ENCODE data around the gene SRP14.
"Not testable (repeated sequence)": the region's sequence is repeated elsewhere in the genome, so short reads cannot be mapped to it uniquely, and the experiment has no call there.

The SRP14 gene, protein sequence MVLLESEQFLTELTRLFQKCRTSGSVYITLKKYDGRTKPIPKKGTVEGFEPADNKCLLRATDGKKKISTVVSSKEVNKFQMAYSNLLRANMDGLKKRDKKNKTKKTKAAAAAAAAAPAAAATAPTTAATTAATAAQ

DNA sequence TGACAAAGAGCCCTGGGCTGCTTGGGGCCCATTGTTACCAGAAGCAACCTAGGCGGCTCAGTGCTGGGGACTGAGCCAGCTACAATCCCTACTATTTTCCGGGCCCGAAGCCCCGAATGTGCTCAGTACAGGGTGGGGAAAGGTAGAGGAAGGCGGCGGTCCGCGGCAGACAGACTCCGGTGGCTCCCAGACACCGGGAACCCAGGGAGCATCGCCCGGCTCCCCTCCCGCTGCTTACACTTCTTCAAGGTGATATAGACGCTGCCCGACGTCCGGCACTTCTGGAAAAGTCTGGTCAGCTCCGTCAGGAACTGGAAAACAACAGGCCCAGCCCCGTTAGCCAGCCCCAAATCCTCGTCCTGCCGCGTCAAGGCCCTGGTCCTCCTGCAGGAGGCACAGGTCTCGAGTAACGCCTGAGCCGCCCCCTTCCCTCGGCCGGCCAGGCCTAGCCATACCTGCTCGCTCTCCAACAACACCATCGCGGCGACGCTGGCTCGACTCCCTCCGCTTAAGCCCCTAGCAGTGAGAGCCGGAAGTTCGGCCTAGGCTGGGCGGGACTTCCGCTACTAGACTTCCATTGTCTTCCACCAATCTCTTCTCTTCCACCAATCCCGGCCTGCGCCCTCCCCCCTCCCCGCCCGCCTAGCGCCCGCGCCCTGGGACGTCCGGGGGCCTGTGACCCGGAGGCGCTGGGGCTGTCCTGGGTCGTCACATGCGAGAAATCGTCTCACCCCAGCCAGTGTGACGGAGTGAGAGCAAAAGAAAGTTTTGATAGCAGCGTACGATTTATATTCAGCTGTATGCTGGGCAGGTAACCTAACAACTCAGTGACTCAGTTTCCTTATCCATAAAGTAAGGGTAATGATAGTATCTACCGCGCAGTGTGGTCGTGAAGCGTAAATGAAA lies at the start of gene SRP14:
SRP14 (minus strand) TSS at position 544 of the 906 bp plus-strand sequence; CDS start at position 479, 65 bp downstream.
- DNase-seq (ENCODE audit: low read depth in 2 of 2) = peak; percentile 85 to 91

DNA sequence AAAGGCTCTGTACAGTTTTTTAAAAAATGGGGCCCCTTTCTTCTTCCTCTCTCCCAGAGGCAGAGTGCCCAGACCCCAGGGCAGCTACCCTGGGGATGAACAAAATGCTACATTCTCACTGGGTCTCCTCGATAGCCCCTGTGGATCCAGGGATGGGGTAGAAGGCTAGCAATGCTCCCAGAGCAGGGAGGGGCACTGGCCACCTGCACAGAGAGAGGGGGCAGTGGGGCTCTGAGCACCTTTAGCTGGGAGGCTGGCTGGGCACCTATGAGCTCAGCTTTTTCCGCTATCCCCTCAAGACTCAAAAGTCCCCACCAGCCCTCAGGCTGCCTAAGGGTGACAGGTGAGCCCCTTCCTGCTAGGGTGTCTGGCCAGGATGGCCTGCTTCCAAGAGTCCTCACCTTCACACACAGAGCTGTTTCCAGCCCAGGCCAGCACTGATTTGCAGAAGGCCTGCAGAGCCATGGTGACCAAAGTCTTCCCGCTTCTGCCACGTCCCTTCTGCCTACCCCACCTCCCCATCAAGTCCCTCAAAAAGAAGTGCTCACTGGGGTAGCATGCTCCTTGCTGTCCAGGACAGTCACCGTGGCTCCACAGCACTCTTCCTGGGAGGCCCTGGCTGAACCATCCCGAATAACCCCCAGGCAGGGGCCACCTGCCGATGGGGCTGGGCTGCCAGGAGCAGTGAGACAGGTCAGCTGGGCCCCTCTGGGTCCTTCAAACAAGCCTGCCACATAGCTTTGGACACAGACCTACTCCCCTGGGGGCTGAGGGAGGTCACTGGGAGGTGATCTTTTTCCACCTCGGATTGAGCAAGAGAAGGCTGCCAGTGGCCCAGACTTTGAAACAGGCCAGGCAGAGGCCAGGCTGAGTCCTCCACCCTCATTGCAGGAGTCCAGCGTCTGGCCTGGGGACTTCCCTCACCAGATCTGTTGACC lies 49.3 kb upstream of the SRP14 start:
- DNase-seq (ENCODE audit: low read depth in 2 of 2) = no peak

GRCh38 chr15:40087068-40087810 lies 48.3 kb upstream of the SRP14 start:
- DNase-seq (ENCODE audit: low read depth in 2 of 2) = no peak

DNA sequence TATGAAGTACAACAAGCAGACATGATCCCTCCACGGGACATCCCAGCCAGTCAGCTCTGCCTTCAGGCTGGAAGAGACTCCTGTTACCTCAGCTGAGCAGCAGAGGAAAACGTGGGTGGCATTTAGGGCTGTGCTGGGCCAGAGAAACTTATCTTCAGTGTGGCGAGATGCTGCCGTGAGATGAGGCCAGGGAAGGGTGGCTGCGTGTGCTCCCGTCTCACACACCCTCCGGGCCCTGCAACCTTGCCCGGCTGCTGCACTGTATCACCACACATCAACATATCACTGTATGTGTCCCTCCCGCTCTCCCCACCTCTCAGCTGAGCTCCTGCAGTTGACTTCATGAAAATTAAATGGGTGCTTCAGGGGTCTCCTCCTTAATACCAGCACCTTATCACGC lies 46.3 kb upstream of the SRP14 start:
- no peak for DNase-seq (ENCODE audit: low read depth in 2 of 2)

- no peak for DNase-seq (ENCODE audit: low read depth in 2 of 2)
Measured at GRCh38 chr15:40084650-40085049, 45.7 kb upstream of the SRP14 start.

DNA sequence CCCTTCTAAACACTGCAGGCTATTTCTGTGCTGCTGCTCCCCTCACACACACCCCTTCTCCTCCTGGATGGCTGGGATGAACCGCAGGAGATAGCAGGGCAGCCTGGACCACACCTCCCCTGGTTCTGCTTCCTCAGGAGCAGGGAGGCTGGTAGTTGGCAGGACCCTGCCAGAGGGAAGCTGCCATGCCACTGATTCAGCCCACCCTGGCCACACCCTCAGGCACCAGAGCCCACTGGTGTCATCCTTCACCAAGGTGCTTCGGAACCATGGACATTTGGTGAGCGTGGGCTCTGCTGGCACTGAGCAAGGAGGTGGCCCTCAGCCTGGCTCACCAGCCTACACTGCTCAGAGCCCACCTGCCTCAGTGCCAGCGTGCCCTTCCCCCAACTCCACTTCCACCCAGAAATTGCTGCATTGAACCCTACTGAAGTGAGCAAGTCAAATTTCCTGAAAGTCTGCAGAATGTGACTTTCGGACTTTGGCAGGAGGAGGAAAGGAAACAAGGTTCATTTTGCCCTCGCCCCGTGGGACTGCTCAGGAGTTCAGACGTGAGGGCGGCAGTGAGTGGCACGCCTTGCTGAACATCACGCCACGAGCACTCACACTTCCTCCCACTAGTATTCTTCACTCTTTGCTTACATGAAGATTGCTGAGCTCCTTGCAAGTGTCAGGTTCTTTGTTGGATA lies 43.4 kb upstream of the SRP14 start:
- no peak for DNase-seq (ENCODE audit: low read depth in 2 of 2)

- no peak for DNase-seq (ENCODE audit: low read depth in 2 of 2)
Measured at GRCh38 chr15:40081691-40082194, 42.8 kb upstream of the SRP14 start.

GRCh38 chr15:40080847-40081246 lies 41.9 kb upstream of the SRP14 start:
- no peak for DNase-seq (ENCODE audit: low read depth in 2 of 2)

DNA sequence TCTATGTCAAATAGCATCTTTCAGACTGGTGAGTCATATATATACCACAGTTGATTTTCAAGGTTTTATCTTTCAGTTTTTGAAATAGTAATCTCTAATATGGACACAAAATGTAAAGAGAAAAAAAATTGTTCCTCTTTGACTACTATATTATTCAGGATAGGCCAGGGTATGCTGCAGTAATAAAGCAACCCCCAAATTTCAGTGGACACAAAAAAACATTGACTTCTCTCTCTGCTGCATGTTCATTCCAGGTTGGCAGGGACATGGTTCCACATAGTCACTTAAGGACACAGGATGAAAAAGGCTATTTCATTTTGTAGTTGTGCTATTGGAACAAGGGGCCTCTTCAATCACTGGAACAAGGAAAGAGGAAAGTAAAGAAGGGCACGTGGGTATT lies 41.1 kb upstream of the SRP14 start:
- no peak for DNase-seq (ENCODE audit: low read depth in 2 of 2)

DNA sequence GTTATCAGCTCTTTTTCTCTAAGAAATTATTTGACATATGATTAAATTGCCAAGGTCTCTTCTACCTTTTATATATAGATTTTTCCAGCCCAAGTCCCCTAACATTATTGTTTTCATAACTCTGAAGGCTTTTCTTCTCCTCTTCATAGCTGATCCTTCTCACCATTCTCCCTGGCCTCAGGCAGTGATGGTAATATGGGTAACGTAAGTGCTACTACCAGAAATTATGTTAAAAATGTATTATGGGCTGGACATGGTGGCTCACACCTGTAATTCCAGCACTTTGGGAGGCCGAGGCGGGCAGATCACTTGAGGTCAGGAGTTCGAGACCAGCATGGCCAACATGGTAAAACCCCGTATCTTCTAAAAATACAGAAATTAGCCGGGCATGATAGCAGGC lies 40.5 kb upstream of the SRP14 start:
- no peak for DNase-seq (ENCODE audit: low read depth in 2 of 2)

GRCh38 chr15:40075298-40076044 lies 36.5 kb upstream of the SRP14 start:
- no peak for DNase-seq (ENCODE audit: low read depth in 2 of 2)

GRCh38 chr15:40074656-40075055 lies 35.7 kb upstream of the SRP14 start:
- DNase-seq (ENCODE audit: low read depth in 2 of 2) = not testable (repeated sequence)

DNA sequence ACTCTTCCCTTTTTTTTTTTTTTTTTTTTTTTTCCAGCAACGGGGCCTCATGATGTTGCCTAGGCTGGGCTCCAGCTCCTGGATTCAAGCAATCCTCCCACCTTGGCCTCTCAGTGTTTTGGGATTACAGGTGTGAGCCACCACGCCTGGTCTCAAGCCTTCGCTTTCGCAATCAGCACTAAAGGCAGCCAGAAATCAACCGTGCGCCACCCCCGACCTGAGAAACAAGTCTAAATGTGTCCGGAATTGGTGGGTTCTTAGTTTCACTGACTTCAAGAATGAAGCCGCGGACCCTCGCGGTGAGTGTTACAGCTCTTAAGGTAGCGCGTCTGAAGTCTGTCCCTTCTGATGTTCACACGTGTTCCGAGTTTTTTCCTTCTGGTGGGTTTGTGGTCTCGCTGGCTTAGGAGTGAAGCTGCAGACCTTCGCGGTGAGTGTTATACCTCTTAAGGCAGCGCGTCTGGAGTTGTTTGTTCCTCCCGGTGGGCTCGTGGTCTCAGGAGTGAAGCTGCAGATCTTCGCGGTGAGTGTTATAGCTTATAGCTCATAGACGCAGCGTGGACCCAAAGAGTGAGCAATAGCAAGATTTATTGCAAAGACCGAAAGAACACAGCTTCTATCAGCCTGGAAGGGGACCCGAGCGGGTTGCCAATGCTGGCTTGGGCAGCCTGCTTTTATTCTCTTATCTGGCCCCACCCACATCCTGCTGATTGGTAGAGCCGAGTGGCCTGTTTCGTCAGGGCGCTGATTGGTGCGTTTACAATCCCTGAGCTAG lies 34.9 kb upstream of the SRP14 start:
- DNase-seq (ENCODE audit: low read depth in 2 of 2) = not testable (repeated sequence)

GRCh38 chr15:40072216-40072990 lies 33.4 kb upstream of the SRP14 start:
- DNase-seq (ENCODE audit: low read depth in 2 of 2) = no peak

GRCh38 chr15:40070608-40071218 lies 31.7 kb upstream of the SRP14 start:
- no peak for DNase-seq (ENCODE audit: low read depth in 2 of 2)

DNA sequence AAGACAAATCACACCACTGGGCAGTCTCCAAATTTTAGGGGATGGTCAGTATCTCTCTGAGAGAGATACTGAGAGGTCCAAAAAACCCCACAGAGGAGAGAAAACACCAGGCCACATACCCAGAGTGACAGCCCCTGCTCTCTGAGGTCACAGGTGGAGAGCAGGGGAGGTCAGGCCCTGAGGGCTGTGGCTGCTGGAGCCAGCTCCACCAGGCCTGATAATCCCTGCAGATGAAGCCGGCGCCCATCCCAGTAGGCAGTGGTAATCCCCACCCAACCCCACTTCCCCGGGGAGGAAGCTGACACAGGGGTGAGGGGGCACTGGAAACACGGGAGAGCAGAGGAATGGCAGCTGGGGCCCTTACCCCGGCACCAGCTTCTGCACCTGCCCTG lies 31.2 kb upstream of the SRP14 start:
- DNase-seq (ENCODE audit: low read depth in 2 of 2) = no peak

DNA sequence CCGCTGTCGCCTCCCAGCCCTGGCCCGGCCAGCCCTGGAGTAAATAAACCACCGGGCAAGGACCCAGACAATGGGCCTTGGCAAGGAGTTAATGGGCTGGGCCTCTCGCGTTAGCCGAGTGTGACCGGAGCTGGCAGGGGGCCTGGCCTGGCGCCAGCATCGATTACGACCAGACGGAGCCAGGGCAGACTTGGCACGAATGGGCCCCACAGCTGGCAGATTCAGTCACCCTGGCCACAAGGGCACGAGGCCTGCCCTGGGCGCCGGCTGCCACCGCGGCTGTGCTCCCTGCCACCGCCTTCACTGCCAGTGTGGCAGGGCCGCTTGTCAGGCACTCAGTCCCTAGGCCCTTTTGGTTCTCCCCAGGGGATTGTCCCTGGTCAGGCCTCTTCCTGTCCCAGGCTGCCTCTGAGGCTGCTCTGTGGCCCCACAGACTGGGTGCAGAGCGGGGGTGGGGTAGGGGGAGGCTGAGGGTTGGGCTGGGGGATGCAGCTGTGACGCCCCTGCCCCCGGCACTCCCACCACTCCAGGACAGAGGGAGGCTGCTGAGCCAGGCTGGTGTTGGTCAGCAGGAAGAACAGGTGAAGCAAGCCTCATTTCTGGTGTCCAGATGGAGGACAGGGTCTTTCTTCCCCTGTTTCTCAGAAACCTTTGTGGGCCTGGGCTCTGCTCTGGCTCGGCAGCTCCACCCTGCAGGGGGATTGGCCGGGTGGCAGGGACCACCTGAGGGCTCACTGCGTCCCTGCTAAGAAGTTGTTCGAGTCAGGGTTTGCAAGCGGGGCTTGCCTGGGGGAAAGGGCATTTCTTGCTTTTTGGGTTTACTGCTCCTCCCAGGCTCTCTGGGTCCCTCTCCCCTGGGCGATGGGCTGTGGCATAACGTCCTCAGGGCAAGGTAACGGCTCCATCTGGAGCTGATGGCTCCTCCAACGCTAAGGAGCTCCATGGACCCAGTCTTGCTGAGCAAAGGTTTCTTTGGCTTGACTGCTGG lies 30.5 kb upstream of the SRP14 start:
- no peak for DNase-seq (ENCODE audit: low read depth in 2 of 2)
